Parathyroid adenoma (tissue), 2 donors: Measurements from ENCODE around the gene LDHAL6B.

Experiments used
- H2AFZ ChIP-seq: fragments of 300-600 bp; sonication (generic); one replicate; pipeline ENCODE4 v1.7.0; 2017; ENCODE audit warnings: antibody characterized with exemption, mild to moderate bottlenecking
- H3K27ac ChIP-seq: fragments of 300-600 bp; sonication (generic); one replicate; pipeline ENCODE4 v1.7.0; 2017
- H3K27me3 ChIP-seq: fragments of 300-600 bp; sonication (generic); one replicate; pipeline ENCODE4 v1.7.0; 2017; ENCODE audit warnings: low read length; ENCODE audit not compliant: control insufficient read depth, insufficient read depth
- H3K36me3 ChIP-seq: fragments of 300-600 bp; sonication (generic); one replicate; pipeline ENCODE4 v1.7.0; 2017; ENCODE audit warnings: low read length; ENCODE audit not compliant: control insufficient read depth, insufficient read depth
- H3K4me1 ChIP-seq: fragments of 300-600 bp; sonication (generic); one replicate; pipeline ENCODE4 v1.7.0; 2017; ENCODE audit warnings: control low read depth
- H3K4me2 ChIP-seq: fragments of 300-600 bp; sonication (generic); one replicate; pipeline ENCODE4 v1.7.0; 2017; ENCODE audit warnings: low read length
- H3K4me3 ChIP-seq: fragments of 300-600 bp; sonication (generic); one replicate; pipeline ENCODE4 v1.7.0; 2017; ENCODE audit warnings: low read depth, low read length
- H3K79me2 ChIP-seq: fragments of 300-600 bp; sonication (generic); one replicate; pipeline ENCODE4 v1.7.0; 2017; ENCODE audit warnings: control low read depth
- H3K9ac ChIP-seq: fragments of 300-600 bp; sonication (generic); one replicate; pipeline ENCODE4 v1.7.0; 2017; ENCODE audit warnings: mild to moderate bottlenecking
- H3K9me3 ChIP-seq: fragments of 300-600 bp; sonication (generic); one replicate; pipeline ENCODE4 v1.7.0; 2017; ENCODE audit warnings: low read length; ENCODE audit not compliant: control insufficient read depth
- TF ChIP-seq, protein P1 (sequence below): fragments of 300-600 bp; sonication (generic); IDR thresholded peaks from one replicate; pipeline ENCODE4 v1.7.0; 2017; ENCODE audit warnings: antibody characterized with exemption, mild to moderate bottlenecking
- donor health status: primary hyperparathyroidism.

LDHAL6B gene

DNA sequence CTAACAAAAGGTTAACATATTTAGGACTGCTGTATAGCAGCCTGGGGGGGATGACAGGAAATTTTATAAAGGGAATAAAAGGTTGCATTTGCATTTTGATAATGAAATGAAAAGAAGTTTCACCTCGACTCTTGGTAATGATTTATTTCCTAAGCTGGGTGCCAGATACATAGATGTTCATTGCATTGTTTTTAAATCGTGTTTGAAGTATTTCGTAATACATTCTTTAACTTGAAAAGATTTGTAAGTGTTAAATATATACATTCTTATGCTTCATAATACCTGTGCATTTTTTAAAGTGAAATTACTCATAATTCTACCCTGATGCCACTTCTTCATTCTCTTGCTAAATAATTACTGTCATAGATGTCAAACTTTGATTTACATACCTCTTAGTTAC is 22.8 kb downstream of the LDHAL6B start:
- Histone ChIP-seq H3K27me3 (no peaks in the 10 kb centered on the region), H3K36me3 (no peaks in the 10 kb centered on the region), H3K27ac (no peak overlapping the region)

GRCh38 chr15:59230531-59231055 is 23.9 kb downstream of the LDHAL6B start:
- Histone ChIP-seq H3K9ac (no peak overlapping the region), H3K4me3 (no peak overlapping the region), H2AFZ (no peak overlapping the region), H3K4me2 (no peak overlapping the region), H3K9me3 (no peaks in the 10 kb centered on the region), H3K79me2 (no peaks in the 10 kb centered on the region), H3K27ac (no peak overlapping the region), H3K4me1 (no peaks in the 10 kb centered on the region), H3K36me3 (no peaks in the 10 kb centered on the region), H3K27me3 (no peaks in the 10 kb centered on the region)
- TF ChIP-seq, protein P1, sequence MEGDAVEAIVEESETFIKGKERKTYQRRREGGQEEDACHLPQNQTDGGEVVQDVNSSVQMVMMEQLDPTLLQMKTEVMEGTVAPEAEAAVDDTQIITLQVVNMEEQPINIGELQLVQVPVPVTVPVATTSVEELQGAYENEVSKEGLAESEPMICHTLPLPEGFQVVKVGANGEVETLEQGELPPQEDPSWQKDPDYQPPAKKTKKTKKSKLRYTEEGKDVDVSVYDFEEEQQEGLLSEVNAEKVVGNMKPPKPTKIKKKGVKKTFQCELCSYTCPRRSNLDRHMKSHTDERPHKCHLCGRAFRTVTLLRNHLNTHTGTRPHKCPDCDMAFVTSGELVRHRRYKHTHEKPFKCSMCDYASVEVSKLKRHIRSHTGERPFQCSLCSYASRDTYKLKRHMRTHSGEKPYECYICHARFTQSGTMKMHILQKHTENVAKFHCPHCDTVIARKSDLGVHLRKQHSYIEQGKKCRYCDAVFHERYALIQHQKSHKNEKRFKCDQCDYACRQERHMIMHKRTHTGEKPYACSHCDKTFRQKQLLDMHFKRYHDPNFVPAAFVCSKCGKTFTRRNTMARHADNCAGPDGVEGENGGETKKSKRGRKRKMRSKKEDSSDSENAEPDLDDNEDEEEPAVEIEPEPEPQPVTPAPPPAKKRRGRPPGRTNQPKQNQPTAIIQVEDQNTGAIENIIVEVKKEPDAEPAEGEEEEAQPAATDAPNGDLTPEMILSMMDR = no peak

More for the DNA sequence above, 22.8 kb downstream of the LDHAL6B start:
- H3K79me2 ChIP-seq = no peaks in the 10 kb centered on the region
- no peak overlapping the region for H3K4me2 ChIP-seq
- TF ChIP-seq, protein P1 = no peak
- no peak overlapping the region for H3K9ac ChIP-seq
- H3K4me3 ChIP-seq = no peak overlapping the region
- no peaks in the 10 kb centered on the region for H3K9me3 ChIP-seq
- H2AFZ ChIP-seq = no peak overlapping the region
- no peaks in the 10 kb centered on the region for H3K4me1 ChIP-seq

DNA sequence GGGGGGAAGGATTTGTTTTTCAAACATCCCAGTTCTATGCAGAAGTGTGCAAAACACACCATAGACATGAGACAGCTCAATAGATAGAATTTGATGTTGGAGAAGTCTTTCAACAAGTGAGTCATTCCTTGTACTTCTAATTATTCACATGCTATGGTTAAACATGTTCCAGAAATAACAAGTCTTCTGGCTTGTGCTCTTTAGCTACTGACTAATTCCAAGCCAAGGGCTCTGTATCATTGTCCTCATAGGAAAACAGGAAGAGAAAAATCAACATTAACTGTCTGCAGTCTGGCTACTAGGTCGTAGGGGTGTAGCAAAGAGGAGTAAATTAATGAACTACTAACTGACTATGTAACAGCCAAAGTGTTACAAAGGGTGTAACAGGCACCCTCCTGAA is 25.8 kb downstream of the LDHAL6B start:
- Histone ChIP-seq H3K4me2 (no peak overlapping the region), H3K36me3 (no peaks in the 10 kb centered on the region), H3K4me1 (no peaks in the 10 kb centered on the region), H3K27me3 (no peaks in the 10 kb centered on the region), H3K79me2 (no peaks in the 10 kb centered on the region), H3K27ac (no peak overlapping the region), H3K9me3 (no peaks in the 10 kb centered on the region), H3K9ac (no peak overlapping the region), H3K4me3 (no peak overlapping the region), H2AFZ (no peak overlapping the region)
- TF ChIP-seq, protein P1 = no peak

GRCh38 chr15:59236394-59236793 is 29.8 kb downstream of the LDHAL6B start:
- Histone ChIP-seq H3K9me3 (no peaks in the 10 kb centered on the region), H3K36me3 (no peaks in the 10 kb centered on the region), H3K9ac (no peak overlapping the region), H2AFZ (no peak overlapping the region), H3K4me1 (no peaks in the 10 kb centered on the region), H3K27me3 (no peaks in the 10 kb centered on the region), H3K27ac (no peak overlapping the region), H3K79me2 (no peaks in the 10 kb centered on the region), H3K4me3 (no peak overlapping the region), H3K4me2 (no peak overlapping the region)
- TF ChIP-seq, protein P1 = no peak

GRCh38 chr15:59237119-59237855 is 30.6 kb downstream of the LDHAL6B start:
- no peak overlapping the region for H3K4me3 ChIP-seq
- no peaks in the 10 kb centered on the region for H3K9me3 ChIP-seq
- no peak overlapping the region for H2AFZ ChIP-seq
- H3K27ac ChIP-seq = no peak overlapping the region
- H3K4me2 ChIP-seq = no peak overlapping the region
- H3K9ac ChIP-seq = no peak overlapping the region
- H3K4me1 ChIP-seq = no peaks in the 10 kb centered on the region
- H3K27me3 ChIP-seq = no peaks in the 10 kb centered on the region
- TF ChIP-seq, protein P1 = no peak
- no peaks in the 10 kb centered on the region for H3K36me3 ChIP-seq
- no peaks in the 10 kb centered on the region for H3K79me2 ChIP-seq
